Motor neuron (in vitro differentiated cells): ENCODE data around the gene HAND2. TPM values are rescaled to one million over a fixed set of nuclear protein-coding genes. Genes with fewer than 3 reads are reported as not detected.
A peak's percentile ranks its signal among the peaks of the same experiment; 100 is the strongest.

Experiments used
- ATAC-seq, 8 experiments: fragments of 200-7000 bp; cut with Tn5 transposase; replicated peaks in 6 of 8; 2 replicates each; pipeline ENCODE4 v1.8.0; 2021; ENCODE audit warnings: mild to moderate bottlenecking in 8 of 8, moderate library complexity in 8 of 8
- H3K27ac ChIP-seq, 2 donors: fragments of 250-450 bp; sonication (Bioruptor Pico); 2 replicates each; pipeline ENCODE4 v1.9.0; 2021; ENCODE audit warnings: antibody characterized with exemption in 2 of 2, mild to moderate bottlenecking in 2 of 2, moderate library complexity in 1 of 2
- H3K4me1 ChIP-seq, 2 donors: fragments of 250-450 bp; sonication (Bioruptor Pico); replicated peaks in 1 of 2; 2 replicates each; pipeline ENCODE4 v1.6.1; 2021; ENCODE audit warnings: antibody characterized with exemption in 2 of 2, mild to moderate bottlenecking in 2 of 2, moderate library complexity in 1 of 2
- H3K4me3 ChIP-seq, 5 donors: fragments of 250-450 bp; sonication (Bioruptor Pico); 2 replicates each; pipeline ENCODE4 v1.9.0; 2021; ENCODE audit warnings: antibody characterized with exemption in 5 of 5, mild to moderate bottlenecking in 5 of 5, moderate library complexity in 4 of 5
- WGBS, 10 experiments: fragments of 450-650 bp; shearing (Covaris generic); methylation state at CpG; one replicate each; pipeline ENCODE4 v1.0.0; 2022; 5-methylcytosine and 5-hydroxymethylcytosine counted together
- in situ Hi-C, 9 experiments: fragments of 400-800 bp; cut with MboI; loops; one replicate each; pipeline ENCODE4 v1.15.0; 2021; ENCODE audit warnings: low sequenced_read_pairs in 9 of 9, low pct_unique_long_range_greater_than_20kb in 2 of 9; ENCODE audit not compliant: unreplicated experiment in 9 of 9
- total RNA-seq, 8 experiments: library from RNA; unstranded; fragments of 300-600 nt; gene quantifications; 2 replicates each; pipeline versions ENCODE4 v1.2.3 to v1.2.4, GENCODE V29; 2022

Gene HAND2
- total RNA-seq, 8 experiments from 2014 or later: 0.05 to 11.4 (median 0.64) TPM

GRCh38 chr4:173522951-173523395 is 7.1 kb downstream of the HAND2 start:
- H3K4me3 ChIP-seq: peak overlapping the region; percentile 23 to 38 (median 31)
- peak in 6 of 8 experiments; percentile 1 to 24 (median 10) for ATAC-seq
- WGBS, 10 experiments: 0 to 100% (median 50%) methylated on average over 1 to 6 of the region's 21 CpGs; no CpG with 5 or more reads in 5 of the 10 experiments
- no peak overlapping the region for H3K27ac ChIP-seq
- H3K4me1 ChIP-seq: peaks cover 0 to 16% of the 10 kb centered on the region in 2 donors
- in situ Hi-C loops: loop anchor here in 3 of 9 experiments (25.0 kb wide), 3 partner anchors 214 to 639 kb away; no protein-coding TSS in a partner anchor

- in situ Hi-C loops: loop anchor here in 3 of 9 experiments (25.0 kb wide), 3 partner anchors 215 to 640 kb away; no protein-coding TSS in a partner anchor
- WGBS, 10 experiments: 0 to 11% (median 4%) methylated on average over 5 to 14 of the region's 63 CpGs; no CpG with 5 or more reads in 4 of the 10 experiments
- Histone ChIP-seq H3K27ac (no peak overlapping the region), H3K4me1 (peaks cover 0 to 16% of the 10 kb centered on the region in 2 donors), H3K4me3 (peak overlapping the region; percentile 23 to 38 (median 31))
- ATAC-seq: peak; percentile 86 to 99 (median 93)
Measured at GRCh38 chr4:173522160-173522950, 7.7 kb downstream of the HAND2 start.

GRCh38 chr4:173521467-173522159 is 8.4 kb downstream of the HAND2 start:
- in situ Hi-C loops: loop anchor here in 3 of 9 experiments (25.0 kb wide), 3 partner anchors 216 to 641 kb away; no protein-coding TSS in a partner anchor
- H3K27ac ChIP-seq: no peak overlapping the region
- H3K4me3 ChIP-seq: peak overlapping the region; percentile 23 to 38 (median 31)
- 0 to 30% (median 0%) methylated on average over 1 to 6 of the region's 27 CpGs; no CpG with 5 or more reads in 5 of the 10 experiments for WGBS, 10 experiments
- ATAC-seq: peak in 7 of 8 experiments; percentile 25 to 73 (median 60)
- peaks cover 0 to 18% of the 10 kb centered on the region in 2 donors for H3K4me1 ChIP-seq

GRCh38 chr4:173520921-173521466 is 9.0 kb downstream of the HAND2 start:
- 23 to 100% (median 92%) methylated on average over 1 to 10 of the region's 10 CpGs; no CpG with 5 or more reads in 4 of the 10 experiments for WGBS, 10 experiments
- H3K27ac ChIP-seq: no peak overlapping the region
- in situ Hi-C loops: loop anchor here in 3 of 9 experiments (25.0 kb wide), 3 partner anchors 216 to 641 kb away; no protein-coding TSS in a partner anchor

GRCh38 chr4:173519111-173520101 is 10.6 kb downstream of the HAND2 start:
- peaks cover 0 to 22% of the 10 kb centered on the region in 2 donors for H3K4me1 ChIP-seq
- H3K27ac ChIP-seq: no peak overlapping the region
- no peak overlapping the region for H3K4me3 ChIP-seq
- ATAC-seq: peak in 4 of 8 experiments; percentile 10 to 31 (median 14)
- in situ Hi-C loops: loop anchor here in 3 of 9 experiments (10.0 to 25.0 kb wide), 4 partner anchors 218 to 643 kb away; no protein-coding TSS in a partner anchor
- 26 to 93% (median 44%) methylated on average over 2 to 12 of the region's 31 CpGs for WGBS, 10 experiments

More at GRCh38 chr4:173520921-173521466, 9.0 kb downstream of the HAND2 start:
- no peak for ATAC-seq
- Histone ChIP-seq H3K4me1 (peaks cover 0 to 22% of the 10 kb centered on the region in 2 donors), H3K4me3 (no peak overlapping the region)

GRCh38 chr4:173518425-173519102 is 11.5 kb downstream of the HAND2 start:
- no peak overlapping the region for H3K27ac ChIP-seq
- in situ Hi-C loops: loop anchor here in 3 of 9 experiments (10.0 to 25.0 kb wide), 4 partner anchors 219 to 644 kb away; no protein-coding TSS in a partner anchor
- H3K4me3 ChIP-seq: no peak overlapping the region
- 9 to 96% (median 21%) methylated on average over 2 to 9 of the region's 42 CpGs; no CpG with 5 or more reads in 2 of the 10 experiments for WGBS, 10 experiments
- no peak for ATAC-seq
- H3K4me1 ChIP-seq: peaks cover 0 to 22% of the 10 kb centered on the region in 2 donors

GRCh38 chr4:173517781-173518424 is 12.1 kb downstream of the HAND2 start:
- in situ Hi-C loops: loop anchor here in 3 of 9 experiments (10.0 to 25.0 kb wide), 4 partner anchors 219 to 644 kb away; no protein-coding TSS in a partner anchor
- Histone ChIP-seq H3K4me1 (peaks cover 0 to 22% of the 10 kb centered on the region in 2 donors), H3K4me3 (no peak overlapping the region), H3K27ac (no peak overlapping the region)
- 7 to 97% (median 22%) methylated on average over 3 to 15 of the region's 24 CpGs; no CpG with 5 or more reads in 2 of the 10 experiments for WGBS, 10 experiments
- ATAC-seq: no peak

- in situ Hi-C loops: loop anchor here in 3 of 9 experiments (10.0 to 25.0 kb wide), 4 partner anchors 220 to 645 kb away; no protein-coding TSS in a partner anchor
- Histone ChIP-seq H3K27ac (no peak overlapping the region), H3K4me3 (peak overlapping the region in 1 of 5 donors; percentile 6), H3K4me1 (peaks cover 0 to 13% of the 10 kb centered on the region in 2 donors)
- ATAC-seq: peak in 1 of 8 experiments; percentile 17
- 0 to 89% (median 20%) methylated on average over 1 to 26 of the region's 48 CpGs; no CpG with 5 or more reads in 1 of the 10 experiments for WGBS, 10 experiments
Measured at GRCh38 chr4:173516621-173517524, 13.2 kb downstream of the HAND2 start.

GRCh38 chr4:173515458-173515857 is 14.6 kb downstream of the HAND2 start:
- WGBS, 10 experiments: 0 to 100% (median 42%) methylated on average over 1 to 4 of the region's 4 CpGs; no CpG with 5 or more reads in 4 of the 10 experiments
- in situ Hi-C loops: loop anchor here in 3 of 9 experiments (10.0 to 25.0 kb wide), 4 partner anchors 222 to 647 kb away; no protein-coding TSS in a partner anchor

More at GRCh38 chr4:173515458-173515857, 14.6 kb downstream of the HAND2 start:
- H3K4me3 ChIP-seq: no peak overlapping the region
- no peak for ATAC-seq
- H3K27ac ChIP-seq: no peak overlapping the region
- H3K4me1 ChIP-seq: peaks cover 0 to 6% of the 10 kb centered on the region in 2 donors
